HG02970 (cell line): ENCODE results near the gene MRPL19.
"Not testable (repeated sequence)": the region's sequence is repeated elsewhere in the genome, so short reads cannot be mapped to it uniquely, and the experiment has no call there.

Experiments
- ATAC-seq: cut with Tn5 transposase; IDR thresholded peaks from one replicate; pipeline ENCODE4 v1.9.1; 2021; ENCODE audit warnings: mild to moderate bottlenecking, moderate library complexity, moderate number of reproducible peaks; ENCODE audit not compliant: unreplicated experiment, low FRiP score

MRPL19 gene

DNA sequence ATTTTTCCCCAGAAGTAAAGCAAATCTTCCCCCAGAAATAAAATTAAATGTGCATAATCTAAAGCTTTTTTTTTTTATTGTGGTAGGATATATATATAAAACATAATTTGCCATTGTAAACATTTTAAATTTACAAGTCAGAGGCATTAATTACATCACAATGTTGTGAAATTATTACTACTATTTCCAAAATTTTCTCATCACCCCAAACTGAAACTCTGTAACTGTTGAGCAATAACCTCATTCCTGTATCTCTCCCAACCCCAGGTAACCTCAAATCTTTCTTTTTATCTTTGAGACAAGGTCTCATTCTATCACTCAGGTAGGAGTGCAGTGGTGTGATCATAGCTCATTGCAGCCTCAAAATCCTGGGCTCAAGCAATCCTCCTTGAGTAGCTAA lies 11.2 kb downstream of the MRPL19 start:
- no peak for ATAC-seq

DNA sequence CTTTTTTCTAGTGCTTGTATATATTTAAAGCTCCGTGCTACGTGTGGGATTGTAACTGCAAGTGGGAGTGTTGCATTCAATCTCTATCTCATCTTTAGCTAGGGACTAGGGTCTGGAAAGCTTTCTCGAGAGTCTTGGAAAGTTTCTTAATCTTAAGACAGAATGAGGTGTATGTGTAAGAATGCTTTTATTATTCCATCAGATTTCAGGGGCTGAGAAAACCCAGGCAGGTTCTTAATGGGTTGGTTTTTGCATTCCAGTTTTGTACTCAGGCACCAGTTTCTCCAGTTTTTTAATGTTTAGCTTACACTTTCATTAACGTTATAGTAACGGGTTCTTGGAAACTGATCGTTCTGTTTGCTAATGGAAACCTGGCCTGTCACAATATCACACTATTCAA lies 20.3 kb downstream of the MRPL19 start:
- ATAC-seq: no peak

DNA sequence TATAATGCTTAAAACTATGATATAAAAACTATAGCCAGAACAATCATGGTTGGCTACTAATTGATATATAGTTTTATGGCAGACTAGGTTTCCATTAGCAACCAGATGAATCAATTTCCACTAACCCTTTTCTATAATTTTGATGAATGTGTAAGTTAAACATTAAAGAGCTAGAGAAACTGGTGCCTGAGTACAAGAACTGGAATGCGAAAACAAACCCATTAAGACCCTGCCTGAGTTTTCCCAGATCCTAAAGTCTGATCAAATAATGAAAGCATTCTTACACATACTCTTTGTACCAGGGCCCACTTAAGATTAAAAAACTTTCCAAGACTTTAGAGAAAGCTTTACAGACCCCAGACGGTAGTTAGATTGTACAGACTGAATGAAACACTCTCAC lies 21.3 kb downstream of the MRPL19 start:
- no peak for ATAC-seq

DNA sequence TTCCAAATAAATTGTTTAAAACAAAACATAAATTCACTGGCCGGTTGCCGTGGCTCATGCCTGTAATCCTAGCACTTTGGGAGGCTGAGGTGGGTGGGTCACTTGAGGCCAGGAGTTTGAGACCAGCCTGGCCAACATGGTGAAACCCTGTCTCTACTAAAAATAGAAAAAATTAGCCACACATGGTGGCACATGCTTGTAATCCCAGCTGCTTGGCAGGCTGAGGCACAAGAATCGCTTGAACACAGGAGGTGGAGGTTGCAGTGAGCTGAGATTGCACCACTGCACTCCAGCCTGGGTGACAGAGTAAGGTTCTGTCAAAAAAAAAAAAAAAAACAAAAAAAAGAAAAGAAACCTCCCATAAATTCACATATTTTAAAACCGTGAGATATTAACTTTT lies 28.8 kb downstream of the MRPL19 start:
- not testable (repeated sequence) for ATAC-seq

DNA sequence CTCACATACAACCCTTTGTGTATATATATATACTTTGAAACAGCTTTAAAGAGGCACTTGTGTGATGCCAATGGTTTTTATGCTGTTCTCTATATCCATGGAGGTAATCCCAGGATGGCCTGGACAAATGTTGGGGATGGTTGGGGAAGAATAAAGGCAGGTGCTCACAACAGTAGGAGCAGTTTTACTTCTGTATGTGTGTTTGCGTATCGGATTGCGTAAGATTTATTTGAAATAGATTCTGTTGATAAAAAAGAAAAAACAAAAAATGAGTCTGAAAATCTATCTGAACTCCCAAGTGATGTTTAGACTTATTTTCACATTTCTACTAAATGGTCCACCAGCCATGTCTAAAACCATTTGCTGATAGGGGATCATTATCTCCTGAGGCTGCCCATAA lies 29.3 kb downstream of the MRPL19 start:
- no peak for ATAC-seq

DNA sequence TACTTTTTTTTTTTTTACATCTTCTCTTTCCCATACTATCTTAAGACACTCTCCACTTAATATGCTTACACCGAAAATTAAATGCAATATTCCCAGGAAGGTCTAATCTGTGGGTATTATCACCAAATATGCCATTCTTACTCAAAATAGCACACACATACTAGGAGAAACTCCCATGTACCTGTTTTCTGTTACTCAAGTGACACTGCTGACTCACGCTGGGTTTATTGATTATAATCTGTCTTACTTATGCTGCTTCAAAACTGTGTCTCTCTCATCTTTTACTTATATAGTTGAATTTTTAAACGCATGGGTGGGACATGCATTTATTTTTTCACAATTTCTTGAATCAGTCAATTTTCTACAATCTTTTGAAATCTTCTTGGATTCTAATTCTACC lies 29.9 kb downstream of the MRPL19 start:
- ATAC-seq: no peak

DNA sequence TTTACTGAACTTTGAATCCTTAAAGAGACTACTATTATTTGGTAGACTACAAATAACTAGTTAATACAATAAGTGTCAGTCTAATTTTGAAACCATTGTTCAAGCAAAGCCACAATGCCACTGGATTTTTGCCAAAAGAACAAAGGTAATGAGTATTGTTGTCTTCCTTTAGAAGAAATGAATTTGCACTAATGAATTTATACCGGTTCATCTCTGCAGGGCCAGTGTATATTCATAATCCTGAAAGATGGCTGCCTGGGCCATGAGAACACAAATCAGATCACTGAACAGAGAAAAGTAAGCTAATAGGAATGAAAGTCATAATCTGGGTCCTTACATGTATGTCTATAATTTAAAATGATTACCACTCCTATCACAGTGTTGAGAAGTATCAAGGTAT lies 33.0 kb downstream of the MRPL19 start:
- ATAC-seq: no peak

DNA sequence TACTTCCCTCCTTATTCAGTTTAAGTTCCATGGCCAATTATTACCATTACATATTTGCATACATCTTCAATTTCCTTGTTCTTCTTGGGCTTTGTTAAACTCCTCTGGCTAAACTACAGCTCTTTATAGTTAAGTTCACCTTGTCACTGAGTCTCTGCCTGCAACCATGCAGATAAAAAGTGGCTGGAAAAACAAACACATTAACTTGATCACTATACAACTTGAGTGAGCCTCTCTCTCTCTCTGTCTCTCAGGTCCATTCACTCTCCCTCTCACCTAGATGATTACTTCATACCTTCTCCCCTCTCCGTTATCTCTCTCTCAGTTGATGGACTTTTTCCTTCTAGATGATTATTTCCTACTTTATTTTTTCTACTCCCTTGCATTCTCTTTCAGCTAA lies 33.8 kb downstream of the MRPL19 start:
- ATAC-seq: no peak

DNA sequence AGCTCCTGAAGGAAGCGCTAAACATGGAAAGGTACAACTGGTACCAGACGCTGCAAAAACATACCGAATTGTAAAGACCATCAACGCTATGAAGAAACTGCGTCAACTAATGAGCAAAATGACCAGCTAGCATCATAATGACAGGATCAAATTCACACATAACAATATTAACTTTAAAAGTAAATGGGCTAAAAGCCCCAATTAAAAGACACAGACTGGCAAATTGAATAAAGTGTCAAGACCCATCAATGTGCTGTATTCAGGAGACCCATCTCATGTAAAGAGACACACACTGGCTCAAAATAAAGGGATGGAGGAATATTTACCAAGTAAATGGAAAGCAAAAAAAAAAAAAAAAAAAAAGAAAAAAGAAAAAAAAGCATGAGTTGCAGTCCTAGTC lies 36.8 kb downstream of the MRPL19 start:
- not testable (repeated sequence) for ATAC-seq

DNA sequence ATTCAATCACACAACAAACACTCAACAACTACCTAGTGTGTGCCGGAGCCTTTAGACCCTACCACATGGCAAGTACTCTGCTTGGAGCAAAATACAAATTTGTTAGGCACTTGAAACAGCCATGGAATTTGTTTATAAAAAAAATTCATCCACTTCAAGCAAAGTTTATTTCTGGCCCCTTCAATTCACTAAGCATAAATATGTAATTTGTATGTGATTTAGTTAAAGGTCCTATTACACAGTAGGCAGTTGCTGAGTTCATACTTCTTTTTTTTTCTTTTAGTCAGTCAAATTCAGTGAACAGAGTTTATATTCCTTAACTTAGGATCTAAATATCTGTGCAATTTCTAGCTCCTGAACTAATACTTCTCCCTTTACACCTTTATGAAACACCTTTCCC lies 41.6 kb downstream of the MRPL19 start:
- ATAC-seq: no peak

DNA sequence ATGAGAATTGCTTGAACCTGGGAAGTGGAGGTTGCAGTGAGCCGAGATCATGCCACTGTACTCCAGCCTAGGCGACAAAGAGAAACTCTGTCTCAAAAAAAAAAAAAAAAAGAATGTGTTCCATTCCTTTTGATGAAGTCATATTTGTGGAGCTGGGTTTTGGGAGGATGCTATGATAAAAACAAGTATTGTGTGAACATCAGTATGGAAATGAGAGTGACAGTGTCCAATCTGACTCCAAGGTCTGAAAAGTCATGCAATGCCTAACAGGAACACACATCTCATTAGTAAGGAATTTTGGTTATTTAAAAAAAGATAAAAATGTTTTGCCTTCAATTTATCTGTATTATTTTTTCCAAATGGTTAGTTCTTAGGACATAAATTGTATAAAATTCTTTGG lies 52.3 kb downstream of the MRPL19 start:
- no peak for ATAC-seq

DNA sequence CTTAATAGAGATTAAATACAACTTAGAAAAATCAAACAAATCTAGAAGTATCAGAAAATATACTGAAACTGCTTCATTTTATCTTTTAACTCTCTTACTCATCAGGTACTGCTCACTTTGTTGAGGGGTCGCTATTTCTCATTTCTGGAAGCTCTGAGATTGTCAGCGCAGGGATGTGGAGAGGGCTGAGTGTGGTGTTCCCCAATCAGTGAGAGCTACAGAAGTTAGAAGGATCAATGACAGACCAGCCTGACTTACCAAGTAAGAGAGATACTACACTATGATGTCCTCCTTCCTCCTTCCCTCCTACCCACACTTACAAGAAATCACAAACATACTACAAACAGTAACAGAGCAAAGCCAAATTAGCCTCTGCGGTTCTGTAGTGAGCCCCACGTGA lies 56.0 kb downstream of the MRPL19 start:
- no peak for ATAC-seq

DNA sequence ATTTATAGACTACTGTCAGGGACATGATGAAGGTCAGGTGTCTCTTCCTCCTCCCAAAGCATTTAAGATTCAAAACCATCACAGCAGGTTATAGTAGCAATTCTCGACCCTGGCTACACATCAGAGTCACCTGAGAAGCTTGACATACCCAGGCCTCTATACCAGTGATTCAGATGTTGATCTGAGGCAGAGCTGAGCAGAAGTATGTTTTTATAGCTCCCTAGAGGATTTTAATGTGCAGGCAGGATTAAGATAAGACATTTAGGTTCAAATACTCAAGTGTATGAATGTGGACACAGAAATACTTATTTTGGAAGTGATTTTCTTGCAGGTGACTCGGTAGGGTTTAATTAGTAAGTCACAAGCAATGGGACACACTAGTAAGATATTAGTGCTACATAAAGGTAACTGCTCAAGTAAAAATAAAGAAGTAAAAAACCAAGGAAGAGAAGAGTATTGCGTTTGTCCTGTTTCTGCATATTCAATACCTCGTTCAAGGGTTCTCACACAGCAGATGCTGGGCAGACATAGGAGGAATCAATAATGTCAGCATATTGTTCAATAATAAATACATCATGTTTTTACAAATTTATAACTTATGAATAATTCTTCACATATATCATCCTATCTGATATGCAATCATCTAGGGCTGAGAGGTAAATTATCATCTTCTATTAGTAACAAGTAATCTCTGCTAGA lies 57.2 kb downstream of the MRPL19 start:
- ATAC-seq: no peak

DNA sequence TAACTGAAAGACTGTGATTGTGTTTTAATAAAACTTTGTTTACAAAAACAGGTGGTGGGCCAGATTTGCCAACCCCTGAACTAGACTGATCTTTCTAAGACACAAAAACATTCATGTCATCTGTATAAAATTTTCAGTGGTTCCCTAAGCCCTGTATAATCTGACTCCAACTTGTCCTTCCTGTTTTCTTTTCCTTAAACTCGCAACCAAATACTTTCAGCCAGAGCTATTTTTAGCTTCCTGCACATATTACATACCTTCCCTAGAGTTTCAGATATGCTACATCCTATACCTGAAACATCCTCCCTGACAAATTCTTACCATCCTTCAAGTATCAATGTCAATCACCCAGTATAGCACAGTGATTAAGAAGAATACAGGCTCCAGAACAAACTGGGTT lies 59.3 kb downstream of the MRPL19 start:
- no peak for ATAC-seq

DNA sequence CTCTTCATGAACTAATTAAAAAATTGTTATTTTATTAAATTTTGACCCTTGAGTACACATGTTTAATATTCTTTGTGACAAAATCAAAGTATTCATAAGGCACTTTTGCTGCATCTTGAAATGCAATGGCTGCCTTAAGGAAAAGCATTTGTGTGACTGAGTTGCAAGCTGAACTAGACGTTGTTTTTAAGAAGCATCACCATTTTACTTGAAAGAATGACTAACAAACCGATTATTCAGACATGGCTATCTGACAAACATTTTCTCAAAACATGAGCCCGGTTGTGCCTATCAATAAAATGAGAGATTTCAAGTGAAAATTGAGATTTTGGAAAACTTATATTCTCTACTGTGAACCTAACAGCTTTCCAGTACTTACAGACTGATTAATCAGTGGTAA lies 61.3 kb downstream of the MRPL19 start:
- no peak for ATAC-seq

DNA sequence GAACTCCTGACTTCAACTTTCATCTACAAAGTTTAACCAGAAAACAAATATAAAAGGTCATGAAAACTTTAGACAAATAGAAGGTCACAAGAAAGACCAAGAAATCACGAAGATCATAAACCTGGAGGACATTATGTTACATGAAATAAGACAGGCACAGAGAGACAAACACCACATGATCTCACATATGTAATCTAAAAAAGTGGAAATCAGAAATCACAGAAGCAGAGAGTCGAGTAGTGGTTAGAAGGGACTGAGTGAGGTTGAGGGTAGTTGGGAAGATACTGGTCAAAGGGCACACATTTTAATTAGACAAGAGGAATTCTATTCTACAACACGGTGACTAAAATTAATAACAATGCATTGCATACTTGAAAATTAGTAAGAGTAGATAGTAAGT lies 62.7 kb downstream of the MRPL19 start:
- no peak for ATAC-seq

DNA sequence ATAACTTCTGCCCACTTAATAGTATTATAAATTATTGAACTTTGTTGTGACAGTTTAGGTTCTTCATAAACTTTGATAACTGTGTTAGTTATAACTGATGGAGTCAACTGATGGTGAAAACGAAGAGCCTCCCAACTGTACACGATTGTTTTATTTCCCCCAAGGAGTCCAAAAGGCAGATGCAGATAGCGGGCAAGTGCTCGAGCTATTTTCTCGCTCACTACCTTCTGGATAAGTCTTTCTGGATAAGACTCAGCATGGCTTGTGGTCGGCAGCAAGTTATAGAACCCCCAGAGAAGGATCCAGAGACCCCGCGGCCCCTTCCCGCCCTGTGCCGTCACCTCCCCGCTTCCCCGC lies 63.6 kb downstream of the MRPL19 start:
- ATAC-seq: no peak

DNA sequence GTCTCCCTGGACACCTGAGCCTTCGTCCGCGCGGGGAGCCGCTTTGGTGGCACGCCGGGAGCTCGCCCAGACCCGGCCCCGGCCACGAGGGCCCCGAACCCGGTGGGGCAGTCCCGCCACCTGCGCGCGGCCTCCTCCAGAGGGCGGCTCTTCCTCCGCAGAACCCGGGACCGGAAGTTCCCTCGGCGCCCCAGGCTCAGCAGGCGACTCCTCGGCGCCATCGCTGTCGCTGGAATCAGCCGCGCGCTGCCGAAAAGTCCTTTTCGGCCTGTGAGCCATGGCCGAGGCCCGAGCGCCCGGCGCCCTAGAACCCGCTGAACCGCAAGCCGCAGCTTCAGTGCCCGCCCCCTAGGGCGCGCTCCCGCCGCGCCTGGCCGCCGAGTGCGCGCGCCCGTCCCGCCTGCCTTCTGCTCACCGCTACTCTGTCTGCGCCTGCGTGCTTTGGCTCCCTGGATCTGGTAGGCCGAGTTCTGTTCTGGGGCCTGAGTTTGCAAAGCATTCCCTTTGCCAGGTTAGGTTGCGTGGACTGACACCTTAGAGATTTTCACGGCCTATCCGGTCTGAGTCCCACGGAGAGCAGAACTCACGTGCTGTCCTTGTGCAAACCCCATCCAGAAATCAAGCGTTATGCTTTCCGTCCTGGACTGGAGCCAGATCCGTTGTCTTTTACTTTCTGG lies 64.1 kb downstream of the MRPL19 start, which contains the start of gene GCFC2:
TSS of gene GCFC2 (minus strand) at position 339 of the 677 bp plus-strand sequence. CDS start at position 279, 60 bp downstream.
- peak; percentile 91 for ATAC-seq

DNA sequence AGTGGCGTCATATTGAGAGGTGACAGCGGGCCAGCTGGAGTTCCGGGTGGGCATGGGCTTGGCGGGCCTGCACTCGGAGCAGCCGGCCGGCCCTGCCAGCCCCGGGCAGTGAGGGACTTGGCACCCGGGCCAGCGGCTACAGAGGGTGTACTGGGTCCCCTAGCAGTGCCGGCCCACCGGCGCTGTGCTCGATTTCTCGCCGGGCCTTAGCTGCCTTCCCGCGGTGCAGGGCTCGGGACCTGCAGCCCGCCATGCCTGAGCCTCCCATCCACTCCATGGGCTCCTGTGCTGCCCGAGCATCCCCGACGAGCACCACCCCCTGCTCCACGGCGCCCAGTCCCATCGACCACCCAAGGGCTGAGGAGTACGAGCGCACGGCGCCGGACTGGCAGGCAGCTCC lies 65.0 kb downstream of the MRPL19 start:
- not testable (repeated sequence) for ATAC-seq

DNA sequence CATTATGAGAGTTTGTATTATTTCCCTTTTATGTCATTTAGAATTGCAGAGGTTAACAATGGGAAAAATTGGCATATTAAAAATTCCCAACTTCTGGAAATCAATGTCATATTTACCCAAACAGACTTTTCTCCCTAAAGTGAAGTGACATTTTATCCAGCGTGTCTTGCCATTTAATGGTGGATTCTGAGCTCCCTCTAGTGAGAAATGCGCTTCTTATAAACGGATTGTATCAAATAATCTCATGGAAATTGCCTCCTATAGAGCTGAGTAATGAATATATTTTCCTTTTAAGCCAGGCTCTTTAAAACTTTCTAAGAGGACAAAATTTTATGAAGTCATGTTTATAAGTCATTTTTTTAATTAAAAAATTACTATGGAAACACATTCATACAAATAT lies 69.8 kb downstream of the MRPL19 start:
- no peak for ATAC-seq

DNA sequence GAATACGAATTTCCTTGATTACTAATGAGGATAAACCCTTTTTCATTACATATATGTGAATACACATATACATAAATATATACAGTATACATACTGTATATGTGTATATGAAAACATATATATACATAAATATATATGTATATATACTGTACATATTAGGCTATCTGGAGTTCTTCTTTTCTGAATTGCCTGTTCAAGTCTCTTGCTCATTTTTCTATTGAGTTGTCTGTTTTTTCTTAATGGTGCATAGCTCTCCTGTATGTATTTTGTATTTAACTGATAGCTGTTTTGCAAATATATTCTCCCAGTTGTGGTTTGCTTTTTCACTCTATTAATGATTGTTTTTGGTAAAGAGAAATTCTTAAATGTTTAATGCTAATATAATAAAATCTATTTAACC lies 73.0 kb downstream of the MRPL19 start:
- ATAC-seq: no peak

DNA sequence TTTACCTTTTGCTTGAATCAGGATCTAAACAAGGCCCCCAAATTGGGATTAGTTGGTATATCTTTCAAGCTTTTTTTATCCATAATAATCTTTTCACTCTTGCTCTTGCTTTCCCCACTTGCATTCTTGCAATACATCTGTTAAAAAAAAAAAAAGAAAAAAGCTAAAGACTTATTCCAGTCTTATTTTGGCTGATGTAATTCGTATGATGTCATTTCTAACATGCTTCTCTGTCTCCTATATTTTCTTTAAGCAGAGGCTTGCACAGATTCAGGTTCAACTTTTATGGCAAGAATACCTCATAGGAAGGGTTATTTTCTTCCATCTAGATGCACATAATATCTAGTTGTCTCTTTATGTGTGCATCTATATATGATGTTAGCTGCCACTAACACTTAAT lies 73.9 kb downstream of the MRPL19 start:
- ATAC-seq: no peak
